Thyroid gland (tissue), 4 donors: ENCODE measurements around the gene EHBP1. TPM values are rescaled to one million over a fixed set of nuclear protein-coding genes. Genes with fewer than 3 reads are reported as not detected.

Experiments
- DNase-seq, 2 donors: peaks; one replicate each; pipeline ENCODE4 v3.0.0-alpha.2; 2019
- H3K27ac ChIP-seq, 3 donors: fragments of 200-600 bp; sonication (generic); 1 replicate in 2 of 3; 2 replicates in 1 of 3; pipeline ENCODE4 v1.5.1; 2016 to 2019; ENCODE audit warnings: mild to moderate bottlenecking in 1 of 3, moderate library complexity in 1 of 3
- H3K27me3 ChIP-seq: fragments of 200-600 bp; sonication (generic); one replicate; pipeline ENCODE4 v1.5.1; 2019
- H3K36me3 ChIP-seq, 2 donors: fragments of 200-600 bp; sonication (generic); one replicate each; pipeline ENCODE4 v1.5.1; 2016 to 2019
- H3K4me1 ChIP-seq, 2 donors: fragments of 200-600 bp; sonication (generic); one replicate each; pipeline ENCODE4 v1.5.1; 2017 to 2019
- H3K4me3 ChIP-seq, 3 donors: fragments of 200-600 bp; sonication (generic); replicated peaks in 1 of 3; 1 replicate in 2 of 3; 2 replicates in 1 of 3; pipeline ENCODE4 v1.5.1; 2016; ENCODE audit warnings: mild to moderate bottlenecking in 1 of 3
- H3K9me3 ChIP-seq: fragments of 200-600 bp; sonication (generic); one replicate; pipeline ENCODE4 v1.5.1; 2017
- POLR2A ChIP-seq, 2 donors: fragments of 450-650 bp; IDR thresholded peaks; one replicate each; pipeline ENCODE4 v1.6.1; 2017; ENCODE audit warnings: antibody characterized with exemption in 2 of 2, mild to moderate bottlenecking in 2 of 2, moderate library complexity in 1 of 2
- WGBS, 2 donors: methylation state at CpG; one replicate each; pipeline ENCODE4 v1.1.5; 2017; 5-methylcytosine and 5-hydroxymethylcytosine counted together
- intact Hi-C: fragments of 100-400 bp; cut with DNase I; formaldehyde crosslinking; loops from one replicate; pipeline ENCODE4 v1.15.1; 2023
- total RNA-seq, 4 donors: library from RNA; depleted of rRNA; stranded (reverse); fragments of >200 nt; gene quantifications; one replicate each; pipeline ENCODE4 v1.2.3, GENCODE V29; 2016
- TF ChIP-seq, protein P1 (sequence below), 6 experiments: fragments of 200-600 bp in 3 of 6; fragments of 450-650 bp in 3 of 6; sonication (generic) in 3 of 6; IDR thresholded peaks; one replicate each; pipeline ENCODE4 v1.5.1; 2016 to 2019; ENCODE audit warnings: antibody characterized with exemption in 6 of 6, mild to moderate bottlenecking in 2 of 6, inconsistent platforms in 1 of 6, moderate library complexity in 1 of 6

EHBP1 gene
- total RNA-seq, 4 donors from 2014 or later, result 49.9 to 68.8 (median 57.0) TPM

- no peaks in the 10 kb centered on the region for H3K36me3 ChIP-seq
- H3K4me1 ChIP-seq, result no peaks in the 10 kb centered on the region
- TF ChIP-seq, protein P1, sequence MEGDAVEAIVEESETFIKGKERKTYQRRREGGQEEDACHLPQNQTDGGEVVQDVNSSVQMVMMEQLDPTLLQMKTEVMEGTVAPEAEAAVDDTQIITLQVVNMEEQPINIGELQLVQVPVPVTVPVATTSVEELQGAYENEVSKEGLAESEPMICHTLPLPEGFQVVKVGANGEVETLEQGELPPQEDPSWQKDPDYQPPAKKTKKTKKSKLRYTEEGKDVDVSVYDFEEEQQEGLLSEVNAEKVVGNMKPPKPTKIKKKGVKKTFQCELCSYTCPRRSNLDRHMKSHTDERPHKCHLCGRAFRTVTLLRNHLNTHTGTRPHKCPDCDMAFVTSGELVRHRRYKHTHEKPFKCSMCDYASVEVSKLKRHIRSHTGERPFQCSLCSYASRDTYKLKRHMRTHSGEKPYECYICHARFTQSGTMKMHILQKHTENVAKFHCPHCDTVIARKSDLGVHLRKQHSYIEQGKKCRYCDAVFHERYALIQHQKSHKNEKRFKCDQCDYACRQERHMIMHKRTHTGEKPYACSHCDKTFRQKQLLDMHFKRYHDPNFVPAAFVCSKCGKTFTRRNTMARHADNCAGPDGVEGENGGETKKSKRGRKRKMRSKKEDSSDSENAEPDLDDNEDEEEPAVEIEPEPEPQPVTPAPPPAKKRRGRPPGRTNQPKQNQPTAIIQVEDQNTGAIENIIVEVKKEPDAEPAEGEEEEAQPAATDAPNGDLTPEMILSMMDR (IDR thresholded peaks at IDR 0.05), result no peak
- no peak for TF ChIP-seq POLR2A (IDR thresholded peaks at IDR 0.05)
- no peak overlapping the region for H3K27ac ChIP-seq
- H3K27me3 ChIP-seq, result no peaks in the 10 kb centered on the region
- no peak overlapping the region for H3K4me3 ChIP-seq
- H3K9me3 ChIP-seq, result no peaks in the 10 kb centered on the region
- DNase-seq, result no peak
- 72 to 73% methylated on average over 4 of the region's 4 CpGs for whole genome bisulfite sequencing, 2 donors
- intact Hi-C loops, result no loop called here
Measured at GRCh38 chr2:62770629-62771028, 65.1 kb downstream of the EHBP1 start.

- no peaks in the 10 kb centered on the region for H3K9me3 ChIP-seq
- intact Hi-C loops, result no loop called here
- no peak overlapping the region for H3K4me3 ChIP-seq
- H3K27me3 ChIP-seq, result no peaks in the 10 kb centered on the region
- no peak overlapping the region for H3K27ac ChIP-seq
- WGBS, 2 donors, result 73 to 81% methylated on average over 5 of the region's 5 CpGs
- TF ChIP-seq, protein P1 (IDR thresholded peaks at IDR 0.05), result peak; percentile 41 to 88 (median 68)
- no peak for TF ChIP-seq POLR2A (IDR thresholded peaks at IDR 0.05)
- DNase-seq, result peak in 1 of 2 donors; percentile 9
- no peaks in the 10 kb centered on the region for H3K36me3 ChIP-seq
- H3K4me1 ChIP-seq, result no peaks in the 10 kb centered on the region
Measured at GRCh38 chr2:62774555-62775366, 69.2 kb downstream of the EHBP1 start.

- no peak overlapping the region for H3K27ac ChIP-seq
Measured at GRCh38 chr2:62775367-62775668, 69.8 kb downstream of the EHBP1 start.

GRCh38 chr2:62783679-62784078 is 78.2 kb downstream of the EHBP1 start:
- H3K4me3 ChIP-seq, result no peak overlapping the region
- no peaks in the 10 kb centered on the region for H3K27me3 ChIP-seq
- intact Hi-C loops, result no loop called here
- H3K27ac ChIP-seq, result no peak overlapping the region
- H3K4me1 ChIP-seq, result no peaks in the 10 kb centered on the region
- no peak for DNase-seq
- TF ChIP-seq POLR2A (IDR thresholded peaks at IDR 0.05), result no peak
- TF ChIP-seq, protein P1 (IDR thresholded peaks at IDR 0.05), result no peak
- H3K9me3 ChIP-seq, result no peaks in the 10 kb centered on the region
- H3K36me3 ChIP-seq, result no peaks in the 10 kb centered on the region

More at GRCh38 chr2:62775367-62775668, 69.8 kb downstream of the EHBP1 start:
- no peaks in the 10 kb centered on the region for H3K9me3 ChIP-seq
- no peak overlapping the region for H3K4me3 ChIP-seq
- intact Hi-C loops, result no loop called here
- TF ChIP-seq POLR2A (IDR thresholded peaks at IDR 0.05), result no peak
- TF ChIP-seq, protein P1 (IDR thresholded peaks at IDR 0.05), result peak in 1 of 6 experiments; percentile 17
- no peaks in the 10 kb centered on the region for H3K27me3 ChIP-seq
- no peak for DNase-seq
- WGBS, 2 donors, result 27 to 35% methylated on average over 2 of the region's 2 CpGs
- no peaks in the 10 kb centered on the region for H3K36me3 ChIP-seq
- no peaks in the 10 kb centered on the region for H3K4me1 ChIP-seq

- no peaks in the 10 kb centered on the region for H3K27me3 ChIP-seq
- no peak for DNase-seq
- intact Hi-C loops, result no loop called here
- no peak overlapping the region for H3K27ac ChIP-seq
- no peaks in the 10 kb centered on the region for H3K9me3 ChIP-seq
- WGBS, 2 donors, result 93% methylated on average over 2 of the region's 2 CpGs
- TF ChIP-seq POLR2A (IDR thresholded peaks at IDR 0.05), result no peak
- TF ChIP-seq, protein P1 (IDR thresholded peaks at IDR 0.05), result no peak
- H3K4me3 ChIP-seq, result no peak overlapping the region
- H3K36me3 ChIP-seq, result no peaks in the 10 kb centered on the region
- H3K4me1 ChIP-seq, result peaks cover 1 to 5% of the 10 kb centered on the region in 2 donors
Measured at GRCh38 chr2:62784341-62784740, 78.8 kb downstream of the EHBP1 start.
